ENCODE measurements around the gene SLC41A2.

SLC41A2 gene

GRCh38 chr12:104911942-104912341 is 46.1 kb downstream of the SLC41A2 start:
- H3K4me3 ChIP-seq (replicated peaks; ENCODE audit: low read depth, low read length) = no peak overlapping the region
- TF ChIP-seq, protein P1, sequence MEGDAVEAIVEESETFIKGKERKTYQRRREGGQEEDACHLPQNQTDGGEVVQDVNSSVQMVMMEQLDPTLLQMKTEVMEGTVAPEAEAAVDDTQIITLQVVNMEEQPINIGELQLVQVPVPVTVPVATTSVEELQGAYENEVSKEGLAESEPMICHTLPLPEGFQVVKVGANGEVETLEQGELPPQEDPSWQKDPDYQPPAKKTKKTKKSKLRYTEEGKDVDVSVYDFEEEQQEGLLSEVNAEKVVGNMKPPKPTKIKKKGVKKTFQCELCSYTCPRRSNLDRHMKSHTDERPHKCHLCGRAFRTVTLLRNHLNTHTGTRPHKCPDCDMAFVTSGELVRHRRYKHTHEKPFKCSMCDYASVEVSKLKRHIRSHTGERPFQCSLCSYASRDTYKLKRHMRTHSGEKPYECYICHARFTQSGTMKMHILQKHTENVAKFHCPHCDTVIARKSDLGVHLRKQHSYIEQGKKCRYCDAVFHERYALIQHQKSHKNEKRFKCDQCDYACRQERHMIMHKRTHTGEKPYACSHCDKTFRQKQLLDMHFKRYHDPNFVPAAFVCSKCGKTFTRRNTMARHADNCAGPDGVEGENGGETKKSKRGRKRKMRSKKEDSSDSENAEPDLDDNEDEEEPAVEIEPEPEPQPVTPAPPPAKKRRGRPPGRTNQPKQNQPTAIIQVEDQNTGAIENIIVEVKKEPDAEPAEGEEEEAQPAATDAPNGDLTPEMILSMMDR (IDR thresholded peaks at IDR 0.05; ENCODE audit: low read depth, low read length, missing control alignments) = no peak
- no peak for DNase-seq (ENCODE audit: extremely low read depth, low read depth)

DNA sequence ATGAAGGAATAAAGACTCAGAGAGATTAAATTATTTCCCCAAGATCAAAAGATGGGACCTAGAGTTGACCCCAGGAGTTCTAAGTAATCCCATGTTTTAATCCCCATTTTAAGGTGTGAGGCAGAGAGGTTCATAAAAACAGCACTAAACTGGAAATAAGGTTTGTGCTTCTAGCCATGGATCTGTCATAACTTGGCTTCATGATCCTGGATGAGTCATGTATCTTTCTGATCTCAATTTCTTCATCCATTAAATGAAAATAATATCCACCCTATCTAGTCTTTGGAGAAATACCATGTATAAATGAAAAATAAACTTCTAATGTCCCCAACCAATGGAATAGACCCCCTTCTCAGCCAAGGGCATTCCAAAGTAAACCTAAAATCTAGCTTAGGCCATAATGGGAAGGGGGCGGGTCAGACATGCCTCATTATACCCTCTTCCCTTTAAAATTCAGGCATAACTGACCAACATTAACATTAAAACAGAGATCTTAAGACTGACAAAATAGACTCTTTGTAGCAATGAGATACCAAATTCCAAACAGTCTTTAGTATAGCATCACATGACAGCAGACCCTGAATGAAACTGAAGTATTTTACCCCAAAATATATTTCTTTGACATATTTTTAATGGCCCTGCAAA is 47.8 kb downstream of the SLC41A2 start:
- no peak overlapping the region for H3K4me3 ChIP-seq (replicated peaks; ENCODE audit: low read depth, low read length)
- TF ChIP-seq, protein P1 (IDR thresholded peaks at IDR 0.05; ENCODE audit: low read depth, low read length, missing control alignments) = no peak
- no peak for DNase-seq (ENCODE audit: extremely low read depth, low read depth)

GRCh38 chr12:104909761-104910160 is 48.3 kb downstream of the SLC41A2 start:
- H3K4me3 ChIP-seq (replicated peaks; ENCODE audit: low read depth, low read length) = no peak overlapping the region
- DNase-seq (ENCODE audit: extremely low read depth, low read depth) = no peak
- TF ChIP-seq, protein P1 (IDR thresholded peaks at IDR 0.05; ENCODE audit: low read depth, low read length, missing control alignments) = no peak

Data from HFF-Myc (cell line).